WTC11 (cell line): Measurements from ENCODE around the gene SMYD3. TPM values are rescaled to one million over a fixed set of nuclear protein-coding genes. Genes with fewer than 3 reads are reported as not detected.

Experiments
- ATAC-seq: fragments of 200-7000 bp; cut with Tn5 transposase; 2 replicates; pipeline ENCODE4 v1.10.0; 2021; ENCODE audit warnings: mild to moderate bottlenecking, moderate library complexity
- CTCF ChIA-PET: fragments of 300-600 bp; sonication (Branson Sonifier 250); formaldehyde crosslinking; loops from one replicate; lab custom pipeline; 2021; ENCODE audit warnings: antibody characterized with exemption; lab: Charles Lee
- POLR2A ChIA-PET: fragments of 350-600 bp; sonication (Branson Sonifier 250); formaldehyde crosslinking; loops from one replicate; lab custom pipeline; 2021; ENCODE audit warnings: antibody characterized with exemption; lab: Charles Lee
- DNase-seq: peaks from one replicate; pipeline ENCODE4 v3.0.0; 2021; ENCODE audit warnings: low spot score
- H3K27ac Mint-ChIP-seq: 2 replicates; pipeline ENCODE4 v1.8.0; 2021; ENCODE audit warnings: mixed read lengths
- H3K27me3 Mint-ChIP-seq: 2 replicates; pipeline ENCODE4 v1.8.0; 2021; ENCODE audit warnings: low read depth, mild to moderate bottlenecking, moderate library complexity, mixed read lengths
- H3K36me3 Mint-ChIP-seq: 2 replicates; pipeline ENCODE4 v1.8.0; 2021; ENCODE audit warnings: mixed read lengths
- H3K4me1 Mint-ChIP-seq: 2 replicates; pipeline ENCODE4 v1.8.0; 2022; ENCODE audit warnings: mixed read lengths
- H3K4me3 Mint-ChIP-seq: 2 replicates; pipeline ENCODE4 v1.8.0; 2021; ENCODE audit warnings: mild to moderate bottlenecking, moderate library complexity, mixed read lengths
- H3K9me3 Mint-ChIP-seq: 2 replicates; pipeline ENCODE4 v1.8.0; 2021; ENCODE audit warnings: mixed read lengths
- AR ChIP-seq: fragments of 250-450 bp; sonication (Bioruptor Pico); IDR thresholded peaks from 2 replicates; pipeline ENCODE4 v1.9.0; 2021; ENCODE audit warnings: mild to moderate bottlenecking
- ATF1 ChIP-seq: sonication (generic); formaldehyde crosslinking; IDR thresholded peaks from 2 replicates; pipeline ENCODE4 v1.8.1; 2023; ENCODE audit warnings: mild to moderate bottlenecking, moderate library complexity, missing genetic modification reagents
- FOXJ3 ChIP-seq: sonication (generic); formaldehyde crosslinking; IDR thresholded peaks from 2 replicates; pipeline ENCODE4 v1.9.0; 2021; ENCODE audit warnings: missing genetic modification reagents, mild to moderate bottlenecking, borderline replicate concordance
- GRHL2 ChIP-seq: fragments of 250-450 bp; sonication (Bioruptor Pico); IDR thresholded peaks from 2 replicates; pipeline ENCODE4 v1.8.0; 2022; ENCODE audit warnings: mild to moderate bottlenecking, moderate library complexity; ENCODE audit not compliant: insufficient replicate concordance, severe bottlenecking
- HMGA2 ChIP-seq: fragments of 250-450 bp; sonication (Bioruptor Pico); IDR thresholded peaks from 2 replicates; pipeline ENCODE4 v1.4.0; 2021; ENCODE audit warnings: mild to moderate bottlenecking, moderate library complexity
- MXD4 ChIP-seq: fragments of 250-450 bp; sonication (Bioruptor Pico); IDR thresholded peaks from 2 replicates; pipeline ENCODE4 v1.8.0; 2021; ENCODE audit warnings: mild to moderate bottlenecking, moderate library complexity, borderline replicate concordance
- PRDM15 ChIP-seq: sonication (generic); formaldehyde crosslinking; IDR thresholded peaks from 2 replicates; pipeline ENCODE4 v1.8.0; 2022; ENCODE audit warnings: missing genetic modification reagents
- SMAD4 ChIP-seq: sonication (generic); formaldehyde crosslinking; IDR thresholded peaks from 2 replicates; pipeline ENCODE4 v1.8.0; 2022; ENCODE audit warnings: mild to moderate bottlenecking, missing genetic modification reagents
- TCF7 ChIP-seq: sonication (generic); formaldehyde crosslinking; IDR thresholded peaks from 2 replicates; pipeline ENCODE4 v1.8.0; 2022; ENCODE audit warnings: mild to moderate bottlenecking, low read depth, missing genetic modification reagents, moderate library complexity
- TEAD1 ChIP-seq: sonication (generic); formaldehyde crosslinking; IDR thresholded peaks from 2 replicates; pipeline ENCODE4 v1.8.0; 2022; ENCODE audit warnings: mild to moderate bottlenecking, missing genetic modification reagents
- TEAD4 ChIP-seq: sonication (generic); formaldehyde crosslinking; IDR thresholded peaks from 2 replicates; pipeline ENCODE4 v1.8.0; 2022; ENCODE audit warnings: mild to moderate bottlenecking, missing genetic modification reagents
- ZBTB21 ChIP-seq: sonication (generic); formaldehyde crosslinking; IDR thresholded peaks from 2 replicates; pipeline ENCODE4 v1.8.1; 2023; ENCODE audit warnings: mild to moderate bottlenecking, missing genetic modification reagents, borderline replicate concordance
- ZNF121 ChIP-seq: sonication (generic); formaldehyde crosslinking; IDR thresholded peaks from 2 replicates; pipeline ENCODE4 v1.8.0; 2023; ENCODE audit warnings: missing genetic modification reagents
- ZNF671 ChIP-seq: fragments of 250-450 bp; sonication (Bioruptor Pico); IDR thresholded peaks from 2 replicates; pipeline ENCODE4 v1.8.0; 2021; ENCODE audit warnings: mild to moderate bottlenecking
- total RNA-seq: library from RNA; stranded (reverse); gene quantifications from 3 replicates; pipeline ENCODE4 v1.2.3, GENCODE V29; 2021
- TF ChIP-seq, protein P1 (sequence below): sonication (generic); formaldehyde crosslinking; IDR thresholded peaks from 2 replicates; pipeline ENCODE4 v1.8.1; 2023; ENCODE audit warnings: mild to moderate bottlenecking, missing genetic modification reagents
- TF ChIP-seq, protein P2 (sequence below): sonication (generic); formaldehyde crosslinking; IDR thresholded peaks from 2 replicates; pipeline ENCODE4 v1.8.1; 2022; ENCODE audit warnings: low read depth, missing genetic modification reagents, borderline replicate concordance
- TF ChIP-seq, protein P3 (sequence below): fragments of 250-450 bp; sonication (Bioruptor Pico); IDR thresholded peaks from 2 replicates; pipeline ENCODE4 v1.9.0; 2021; ENCODE audit warnings: mild to moderate bottlenecking, borderline replicate concordance

The SMYD3 gene
- total RNA-seq, 1 experiment from 2014 or later = 21.4 TPM

- H3K27me3 Mint-ChIP-seq = no peaks in the 10 kb centered on the region
- H3K4me3 Mint-ChIP-seq = no peak overlapping the region
- ATAC-seq = no peak
- no peak for TF ChIP-seq AR (CRISPR knock-in tag)
- no peak for TF ChIP-seq FOXJ3 (CRISPR knock-in tag)
- TF ChIP-seq, protein P1, sequence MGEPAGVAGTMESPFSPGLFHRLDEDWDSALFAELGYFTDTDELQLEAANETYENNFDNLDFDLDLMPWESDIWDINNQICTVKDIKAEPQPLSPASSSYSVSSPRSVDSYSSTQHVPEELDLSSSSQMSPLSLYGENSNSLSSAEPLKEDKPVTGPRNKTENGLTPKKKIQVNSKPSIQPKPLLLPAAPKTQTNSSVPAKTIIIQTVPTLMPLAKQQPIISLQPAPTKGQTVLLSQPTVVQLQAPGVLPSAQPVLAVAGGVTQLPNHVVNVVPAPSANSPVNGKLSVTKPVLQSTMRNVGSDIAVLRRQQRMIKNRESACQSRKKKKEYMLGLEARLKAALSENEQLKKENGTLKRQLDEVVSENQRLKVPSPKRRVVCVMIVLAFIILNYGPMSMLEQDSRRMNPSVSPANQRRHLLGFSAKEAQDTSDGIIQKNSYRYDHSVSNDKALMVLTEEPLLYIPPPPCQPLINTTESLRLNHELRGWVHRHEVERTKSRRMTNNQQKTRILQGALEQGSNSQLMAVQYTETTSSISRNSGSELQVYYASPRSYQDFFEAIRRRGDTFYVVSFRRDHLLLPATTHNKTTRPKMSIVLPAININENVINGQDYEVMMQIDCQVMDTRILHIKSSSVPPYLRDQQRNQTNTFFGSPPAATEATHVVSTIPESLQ (CRISPR knock-in tag) = no peak
- no peak for TF ChIP-seq GRHL2 (CRISPR knock-in tag)
- TF ChIP-seq ZNF121 = no peak
- TF ChIP-seq ZNF671 = no peak
- TF ChIP-seq ATF1 (CRISPR knock-in tag) = no peak
- no peak for TF ChIP-seq HMGA2
- TF ChIP-seq TEAD1 (CRISPR knock-in tag) = no peak
- TF ChIP-seq, protein P2, sequence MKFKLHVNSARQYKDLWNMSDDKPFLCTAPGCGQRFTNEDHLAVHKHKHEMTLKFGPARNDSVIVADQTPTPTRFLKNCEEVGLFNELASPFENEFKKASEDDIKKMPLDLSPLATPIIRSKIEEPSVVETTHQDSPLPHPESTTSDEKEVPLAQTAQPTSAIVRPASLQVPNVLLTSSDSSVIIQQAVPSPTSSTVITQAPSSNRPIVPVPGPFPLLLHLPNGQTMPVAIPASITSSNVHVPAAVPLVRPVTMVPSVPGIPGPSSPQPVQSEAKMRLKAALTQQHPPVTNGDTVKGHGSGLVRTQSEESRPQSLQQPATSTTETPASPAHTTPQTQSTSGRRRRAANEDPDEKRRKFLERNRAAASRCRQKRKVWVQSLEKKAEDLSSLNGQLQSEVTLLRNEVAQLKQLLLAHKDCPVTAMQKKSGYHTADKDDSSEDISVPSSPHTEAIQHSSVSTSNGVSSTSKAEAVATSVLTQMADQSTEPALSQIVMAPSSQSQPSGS (CRISPR knock-in tag) = no peak
- no peak for TF ChIP-seq MXD4 (CRISPR knock-in tag)
- no peak for TF ChIP-seq TEAD4 (CRISPR knock-in tag)
- TF ChIP-seq ZBTB21 (CRISPR knock-in tag) = no peak
- no peak for TF ChIP-seq TCF7 (CRISPR knock-in tag)
- TF ChIP-seq PRDM15 (CRISPR knock-in tag) = no peak
- TF ChIP-seq, protein P3, sequence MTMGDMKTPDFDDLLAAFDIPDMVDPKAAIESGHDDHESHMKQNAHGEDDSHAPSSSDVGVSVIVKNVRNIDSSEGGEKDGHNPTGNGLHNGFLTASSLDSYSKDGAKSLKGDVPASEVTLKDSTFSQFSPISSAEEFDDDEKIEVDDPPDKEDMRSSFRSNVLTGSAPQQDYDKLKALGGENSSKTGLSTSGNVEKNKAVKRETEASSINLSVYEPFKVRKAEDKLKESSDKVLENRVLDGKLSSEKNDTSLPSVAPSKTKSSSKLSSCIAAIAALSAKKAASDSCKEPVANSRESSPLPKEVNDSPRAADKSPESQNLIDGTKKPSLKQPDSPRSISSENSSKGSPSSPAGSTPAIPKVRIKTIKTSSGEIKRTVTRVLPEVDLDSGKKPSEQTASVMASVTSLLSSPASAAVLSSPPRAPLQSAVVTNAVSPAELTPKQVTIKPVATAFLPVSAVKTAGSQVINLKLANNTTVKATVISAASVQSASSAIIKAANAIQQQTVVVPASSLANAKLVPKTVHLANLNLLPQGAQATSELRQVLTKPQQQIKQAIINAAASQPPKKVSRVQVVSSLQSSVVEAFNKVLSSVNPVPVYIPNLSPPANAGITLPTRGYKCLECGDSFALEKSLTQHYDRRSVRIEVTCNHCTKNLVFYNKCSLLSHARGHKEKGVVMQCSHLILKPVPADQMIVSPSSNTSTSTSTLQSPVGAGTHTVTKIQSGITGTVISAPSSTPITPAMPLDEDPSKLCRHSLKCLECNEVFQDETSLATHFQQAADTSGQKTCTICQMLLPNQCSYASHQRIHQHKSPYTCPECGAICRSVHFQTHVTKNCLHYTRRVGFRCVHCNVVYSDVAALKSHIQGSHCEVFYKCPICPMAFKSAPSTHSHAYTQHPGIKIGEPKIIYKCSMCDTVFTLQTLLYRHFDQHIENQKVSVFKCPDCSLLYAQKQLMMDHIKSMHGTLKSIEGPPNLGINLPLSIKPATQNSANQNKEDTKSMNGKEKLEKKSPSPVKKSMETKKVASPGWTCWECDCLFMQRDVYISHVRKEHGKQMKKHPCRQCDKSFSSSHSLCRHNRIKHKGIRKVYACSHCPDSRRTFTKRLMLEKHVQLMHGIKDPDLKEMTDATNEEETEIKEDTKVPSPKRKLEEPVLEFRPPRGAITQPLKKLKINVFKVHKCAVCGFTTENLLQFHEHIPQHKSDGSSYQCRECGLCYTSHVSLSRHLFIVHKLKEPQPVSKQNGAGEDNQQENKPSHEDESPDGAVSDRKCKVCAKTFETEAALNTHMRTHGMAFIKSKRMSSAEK (CRISPR knock-in tag) = no peak
- TF ChIP-seq SMAD4 (CRISPR knock-in tag) = no peak
- ChIA-PET CTCF (no interaction called here), POLR2A (no interaction called here)
- H3K9me3 Mint-ChIP-seq = no peaks in the 10 kb centered on the region
- peaks cover 25% of the 10 kb centered on the region for H3K4me1 Mint-ChIP-seq
- DNase-seq = no peak
- H3K36me3 Mint-ChIP-seq = no peaks in the 10 kb centered on the region
- H3K27ac Mint-ChIP-seq = no peak overlapping the region
These were observed 212.8 kb downstream of the SMYD3 start for GRCh38 chr1:246294263-246294662.
